PFSK-1 (cell line): ENCODE measurements around the gene REPIN1.

Experiments
- FOXP2 ChIP-seq: optimal IDR thresholded peaks from 2 replicates; pipeline ENCODE3; 2011; ENCODE audit warnings: borderline replicate concordance, control low read depth, inconsistent platforms; ENCODE audit not compliant: insufficient read depth; ENCODE audit errors: extremely low read length, extremely low read depth
- POLR2AphosphoS5 ChIP-seq: IDR thresholded peaks from 2 replicates; pipeline ENCODE4 v1.6.1; 2012; ENCODE audit warnings: low read depth, mild to moderate bottlenecking, control low read depth, low read length, moderate library complexity
- REST ChIP-seq, 2 experiments: IDR thresholded peaks; 2 replicates each; pipeline versions ENCODE4 v1.6.1 to v1.8.0; 2011 to 2012; ENCODE audit warnings: low read depth in 2 of 2, low read length in 2 of 2, control low read depth in 1 of 2, inconsistent platforms in 1 of 2, mild to moderate bottlenecking in 1 of 2, moderate library complexity in 1 of 2; ENCODE audit not compliant: insufficient read depth in 1 of 2
- SIN3A ChIP-seq: IDR thresholded peaks from 2 replicates; pipeline ENCODE4 v1.6.1; 2012; ENCODE audit warnings: mild to moderate bottlenecking, low read length, moderate library complexity, borderline replicate concordance; ENCODE audit not compliant: insufficient read depth
- TAF1 ChIP-seq: IDR thresholded peaks from 2 replicates; pipeline ENCODE4 v1.6.1; 2012; ENCODE audit warnings: low read length, control low read depth, borderline replicate concordance; ENCODE audit not compliant: insufficient read depth

Gene REPIN1

GRCh38 chr7:150413640-150414081 lies 45.0 kb downstream of the REPIN1 start:
- TF ChIP-seq REST (IDR thresholded peaks at IDR 0.05; ENCODE audit: insufficient read depth in 1 of 2, low read depth in 2 of 2, low read length in 2 of 2) (no peak), SIN3A (no peak)

GRCh38 chr7:150415161-150416153 lies 46.8 kb downstream of the REPIN1 start:
- no peak for TF ChIP-seq REST (IDR thresholded peaks at IDR 0.05; ENCODE audit: insufficient read depth in 1 of 2, low read depth in 2 of 2, low read length in 2 of 2)

GRCh38 chr7:150417239-150417638 lies 48.6 kb downstream of the REPIN1 start:
- TF ChIP-seq REST (IDR thresholded peaks at IDR 0.05; ENCODE audit: insufficient read depth in 1 of 2, low read depth in 2 of 2, low read length in 2 of 2) (no peak), TAF1 (no peak), SIN3A (no peak), FOXP2 (no peak), POLR2AphosphoS5 (no peak)

GRCh38 chr7:150417863-150418262 lies 49.2 kb downstream of the REPIN1 start:
- TF ChIP-seq SIN3A (no peak), FOXP2 (no peak), POLR2AphosphoS5 (no peak), REST (IDR thresholded peaks at IDR 0.05; ENCODE audit: insufficient read depth in 1 of 2, low read depth in 2 of 2, low read length in 2 of 2) (no peak), TAF1 (no peak)

GRCh38 chr7:150420242-150420641 lies 51.6 kb downstream of the REPIN1 start:
- TF ChIP-seq SIN3A: no peak
- no peak for TF ChIP-seq TAF1
- no peak for TF ChIP-seq POLR2AphosphoS5
- TF ChIP-seq FOXP2: no peak
- no peak for TF ChIP-seq REST (IDR thresholded peaks at IDR 0.05; ENCODE audit: insufficient read depth in 1 of 2, low read depth in 2 of 2, low read length in 2 of 2)
